Stomach (tissue), 4 donors: ENCODE results near the gene C16orf89.
"Not testable (repeated sequence)": the region's sequence is repeated elsewhere in the genome, so short reads cannot be mapped to it uniquely, and the experiment has no call there.

ENCODE experiments used
- CTCF ChIP-seq, 7 experiments: fragments of 450-650 bp in 4 of 7; fragments of 200-600 bp in 3 of 7; sonication (generic) in 3 of 7; IDR thresholded peaks; one replicate each; pipeline ENCODE4 v1.5.1; 2016 to 2019; ENCODE audit warnings: antibody characterized with exemption in 7 of 7, control low read depth in 2 of 7, mild to moderate bottlenecking in 1 of 7
- POLR2A ChIP-seq, 4 donors: fragments of 450-650 bp; IDR thresholded peaks; one replicate each; pipeline ENCODE4 v1.6.1; 2016; ENCODE audit warnings: antibody characterized with exemption in 4 of 4, control low read depth in 2 of 4, mild to moderate bottlenecking in 1 of 4, moderate library complexity in 1 of 4
- POLR2AphosphoS5 ChIP-seq, 3 donors: sonication (generic); formaldehyde crosslinking; IDR thresholded peaks; one replicate each; pipeline ENCODE4 v1.6.1; 2016; ENCODE audit warnings: antibody characterized with exemption in 3 of 3

DNA sequence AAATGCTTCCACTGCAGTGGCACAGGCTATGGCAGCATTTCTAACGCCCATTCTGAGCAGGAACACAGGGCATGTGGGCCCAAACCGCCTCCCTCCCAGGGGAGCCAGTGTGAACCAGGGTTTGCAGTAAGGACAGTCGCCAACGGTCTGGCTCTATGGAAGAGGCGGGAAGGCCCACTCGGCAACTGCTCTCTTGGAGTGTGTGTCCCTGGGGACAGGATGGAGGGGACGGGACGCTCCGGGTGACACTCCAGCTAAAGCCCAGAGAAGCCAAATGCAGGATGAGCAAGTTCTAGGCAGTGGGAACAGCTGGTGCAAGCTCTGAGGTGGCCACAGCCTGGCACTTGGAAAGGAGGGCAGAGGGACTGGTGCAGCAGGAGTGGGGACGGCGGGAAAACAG lies 28.0 kb upstream of the C16orf89 start:
- not testable (repeated sequence) for TF ChIP-seq CTCF, POLR2A, POLR2AphosphoS5 (IDR thresholded peaks at IDR 0.05)
